22Rv1 (cell line): ENCODE data around the gene TSPAN18.

Experiments used
- ZFX ChIP-seq: fragments of 450-650 bp; IDR thresholded peaks from 2 replicates; pipeline ENCODE4 v1.6.1; 2017; ENCODE audit warnings: antibody characterized with exemption, borderline replicate concordance
- TF ChIP-seq, protein P1 (sequence below): fragments of 450-650 bp; IDR thresholded peaks from 2 replicates; pipeline ENCODE4 v1.5.1; 2017; ENCODE audit warnings: mild to moderate bottlenecking

DNA sequence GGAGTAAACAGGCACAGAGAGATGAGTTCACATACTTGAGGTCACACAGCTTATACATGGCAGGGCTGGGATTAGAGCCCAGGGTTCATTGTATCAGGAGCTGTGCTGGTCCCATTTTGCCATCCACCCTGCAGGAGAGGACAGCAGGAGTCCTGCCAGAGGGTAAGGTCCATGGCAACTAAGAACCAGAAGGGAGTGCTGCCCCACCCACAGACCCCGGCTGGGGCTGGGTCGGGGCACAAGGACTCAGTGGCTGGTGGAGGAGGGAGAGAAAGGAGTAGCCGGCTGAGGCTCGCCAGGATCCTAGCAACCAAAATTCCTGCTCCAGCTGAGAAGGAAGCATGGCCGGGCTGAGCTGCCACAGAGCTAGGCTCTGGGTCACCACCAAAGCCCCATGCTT lies 249.8 kb downstream of the TSPAN18 start:
- TF ChIP-seq, protein P1, sequence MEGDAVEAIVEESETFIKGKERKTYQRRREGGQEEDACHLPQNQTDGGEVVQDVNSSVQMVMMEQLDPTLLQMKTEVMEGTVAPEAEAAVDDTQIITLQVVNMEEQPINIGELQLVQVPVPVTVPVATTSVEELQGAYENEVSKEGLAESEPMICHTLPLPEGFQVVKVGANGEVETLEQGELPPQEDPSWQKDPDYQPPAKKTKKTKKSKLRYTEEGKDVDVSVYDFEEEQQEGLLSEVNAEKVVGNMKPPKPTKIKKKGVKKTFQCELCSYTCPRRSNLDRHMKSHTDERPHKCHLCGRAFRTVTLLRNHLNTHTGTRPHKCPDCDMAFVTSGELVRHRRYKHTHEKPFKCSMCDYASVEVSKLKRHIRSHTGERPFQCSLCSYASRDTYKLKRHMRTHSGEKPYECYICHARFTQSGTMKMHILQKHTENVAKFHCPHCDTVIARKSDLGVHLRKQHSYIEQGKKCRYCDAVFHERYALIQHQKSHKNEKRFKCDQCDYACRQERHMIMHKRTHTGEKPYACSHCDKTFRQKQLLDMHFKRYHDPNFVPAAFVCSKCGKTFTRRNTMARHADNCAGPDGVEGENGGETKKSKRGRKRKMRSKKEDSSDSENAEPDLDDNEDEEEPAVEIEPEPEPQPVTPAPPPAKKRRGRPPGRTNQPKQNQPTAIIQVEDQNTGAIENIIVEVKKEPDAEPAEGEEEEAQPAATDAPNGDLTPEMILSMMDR, result no peak
- TF ChIP-seq ZFX, result no peak
